Activated CD4-positive, alpha-beta T cell treated with anti-CD3 and anti-CD28 coated beads for 48 hours (primary cell): ENCODE results near the gene LCN1.
"Not testable (repeated sequence)": the region's sequence is repeated elsewhere in the genome, so short reads cannot be mapped to it uniquely, and the experiment has no call there.

Source experiments
- DNase-seq: peaks from one replicate; pipeline ENCODE4 v3.0.0-alpha.2; 2020

Gene LCN1

GRCh38 chr9:135549478-135550343 lies 28.5 kb downstream of the LCN1 start:
- not testable (repeated sequence) for DNase-seq

- DNase-seq = no peak
These were observed 29.2 kb downstream of the LCN1 start for GRCh38 chr9:135550344-135550918.

GRCh38 chr9:135551031-135551430 lies 29.8 kb downstream of the LCN1 start:
- DNase-seq = no peak

GRCh38 chr9:135551456-135551855 lies 30.2 kb downstream of the LCN1 start:
- no peak for DNase-seq

GRCh38 chr9:135552021-135552697 lies 30.9 kb downstream of the LCN1 start:
- DNase-seq = no peak

GRCh38 chr9:135552698-135553171 lies 31.5 kb downstream of the LCN1 start:
- DNase-seq = no peak

GRCh38 chr9:135554718-135555117 lies 33.5 kb downstream of the LCN1 start:
- no peak for DNase-seq

GRCh38 chr9:135555203-135555602 lies 34.0 kb downstream of the LCN1 start:
- DNase-seq = no peak

- DNase-seq = no peak
These were observed 34.7 kb downstream of the LCN1 start for GRCh38 chr9:135555910-135556309.

GRCh38 chr9:135559606-135560005 lies 38.4 kb downstream of the LCN1 start:
- DNase-seq = no peak

- DNase-seq = no peak
These were observed 40.4 kb downstream of the LCN1 start, which contains the start of gene PAEP for GRCh38 chr9:135561391-135562234. Gene PAEP, plus strand, starts transcription at chr9:135561756.

- DNase-seq = no peak
These were observed 41.0 kb downstream of the LCN1 start for GRCh38 chr9:135562235-135562745.

- DNase-seq = no peak
These were observed 41.8 kb downstream of the LCN1 start for GRCh38 chr9:135563039-135563476.

GRCh38 chr9:135563858-135564257 lies 42.6 kb downstream of the LCN1 start:
- no peak for DNase-seq

- DNase-seq = no peak
These were observed 43.9 kb downstream of the LCN1 start for GRCh38 chr9:135565141-135565628.

GRCh38 chr9:135565636-135566035 lies 44.4 kb downstream of the LCN1 start:
- no peak for DNase-seq

- DNase-seq = no peak
These were observed 45.3 kb downstream of the LCN1 start for GRCh38 chr9:135566552-135566951.

GRCh38 chr9:135567311-135567710 lies 46.1 kb downstream of the LCN1 start:
- no peak for DNase-seq

- no peak for DNase-seq
These were observed 46.8 kb downstream of the LCN1 start for GRCh38 chr9:135568026-135568425.

- no peak for DNase-seq
These were observed 49.2 kb downstream of the LCN1 start for GRCh38 chr9:135570456-135570855.

- no peak for DNase-seq
These were observed 51.0 kb downstream of the LCN1 start for GRCh38 chr9:135572233-135572632.

GRCh38 chr9:135573124-135573523 lies 51.9 kb downstream of the LCN1 start:
- DNase-seq = no peak
